HL-60 (cell line): ENCODE results near the gene MDFIC.
"Not testable (repeated sequence)": the region's sequence is repeated elsewhere in the genome, so short reads cannot be mapped to it uniquely, and the experiment has no call there.

Experiments used
- DNase-seq, 2 experiments: peaks; one replicate each; pipeline ENCODE4 v3.0.0-alpha.2; 2010 to 2020; ENCODE audit warnings: low read depth in 1 of 2, low spot score in 1 of 2
- H3K27ac ChIP-seq: fragments of 250-450 bp; sonication (Bioruptor Pico); replicated peaks from 2 replicates; pipeline ENCODE4 v1.5.1; 2020; ENCODE audit warnings: mild to moderate bottlenecking, moderate library complexity
- H3K27me3 ChIP-seq: fragments of 250-450 bp; sonication (Bioruptor Pico); 2 replicates; pipeline ENCODE4 v1.5.1; 2021; ENCODE audit warnings: mild to moderate bottlenecking, moderate library complexity; ENCODE audit not compliant: insufficient read depth, poor library complexity, severe bottlenecking
- H3K4me3 ChIP-seq: replicated peaks from 2 replicates; pipeline ENCODE4 v1.5.1; 2011; ENCODE audit warnings: mild to moderate bottlenecking, control low read depth, low read length; ENCODE audit not compliant: insufficient read depth
- CTCF ChIP-seq: IDR thresholded peaks from one replicate; pipeline ENCODE4 v1.5.1; 2011; ENCODE audit warnings: low read length, control low read depth, inconsistent platforms; ENCODE audit not compliant: insufficient read depth
- GABPA ChIP-seq: IDR thresholded peaks from 2 replicates; pipeline ENCODE4 v1.6.1; 2012; ENCODE audit warnings: low read depth
- POLR2AphosphoS5 ChIP-seq: IDR thresholded peaks from 2 replicates; pipeline ENCODE4 v1.6.1; 2012; ENCODE audit warnings: low read depth
- REST ChIP-seq: IDR thresholded peaks from 2 replicates; pipeline ENCODE4 v1.6.1; 2012; ENCODE audit warnings: low read depth; ENCODE audit not compliant: insufficient replicate concordance
- SPI1 ChIP-seq: IDR thresholded peaks from 2 replicates; pipeline ENCODE4 v1.6.1; 2012; ENCODE audit warnings: low read depth, mild to moderate bottlenecking, borderline replicate concordance

The MDFIC gene

GRCh38 chr7:114879554-114879953, 42.3 kb upstream of the MDFIC start:
- no peak overlapping the region for H3K4me3 ChIP-seq
- H3K27ac ChIP-seq: no peak overlapping the region
- no peaks in the 10 kb centered on the region for H3K27me3 ChIP-seq
- no peak for DNase-seq
- TF ChIP-seq SPI1 (no peak), POLR2AphosphoS5 (no peak), CTCF (no peak), GABPA (no peak), REST (no peak)

- Histone ChIP-seq H3K4me3 (no peak overlapping the region), H3K27ac (no peak overlapping the region), H3K27me3 (no peaks in the 10 kb centered on the region)
- no peak for DNase-seq
- TF ChIP-seq SPI1 (no peak), POLR2AphosphoS5 (no peak)
Measured at GRCh38 chr7:114885836-114886235, 36.1 kb upstream of the MDFIC start.

GRCh38 chr7:114886241-114886640, 35.7 kb upstream of the MDFIC start:
- no peak for TF ChIP-seq CTCF
- no peak for TF ChIP-seq POLR2AphosphoS5
- TF ChIP-seq SPI1: no peak
- TF ChIP-seq REST: no peak
- TF ChIP-seq GABPA: no peak
- DNase-seq: no peak
- no peak overlapping the region for H3K27ac ChIP-seq

GRCh38 chr7:114889116-114889515, 32.8 kb upstream of the MDFIC start:
- not testable (repeated sequence) for H3K27ac ChIP-seq, H3K27me3 ChIP-seq, DNase-seq, H3K4me3 ChIP-seq

More at GRCh38 chr7:114886241-114886640, 35.7 kb upstream of the MDFIC start:
- no peaks in the 10 kb centered on the region for H3K27me3 ChIP-seq
- no peak overlapping the region for H3K4me3 ChIP-seq

- peak in 1 of 2 experiments; percentile 75 for DNase-seq
- Histone ChIP-seq H3K27me3 (no peaks in the 10 kb centered on the region), H3K27ac (no peak overlapping the region), H3K4me3 (no peak overlapping the region)
- no peak for TF ChIP-seq SPI1
- no peak for TF ChIP-seq GABPA
- no peak for TF ChIP-seq POLR2AphosphoS5
- TF ChIP-seq REST: no peak
- no peak for TF ChIP-seq CTCF
Measured at GRCh38 chr7:114889646-114890285, 32.1 kb upstream of the MDFIC start.
